NCI-H2081 (cell line): Measurements from ENCODE around the gene RSPH4A.
"Not testable (repeated sequence)": the region's sequence is repeated elsewhere in the genome, so short reads cannot be mapped to it uniquely, and the experiment has no call there.

Source experiments
- DNase-seq, 2 experiments: peaks; one replicate each; lab custom pipeline; 2025; lab: John Stamatoyannopoulos, UW

The RSPH4A gene

DNA sequence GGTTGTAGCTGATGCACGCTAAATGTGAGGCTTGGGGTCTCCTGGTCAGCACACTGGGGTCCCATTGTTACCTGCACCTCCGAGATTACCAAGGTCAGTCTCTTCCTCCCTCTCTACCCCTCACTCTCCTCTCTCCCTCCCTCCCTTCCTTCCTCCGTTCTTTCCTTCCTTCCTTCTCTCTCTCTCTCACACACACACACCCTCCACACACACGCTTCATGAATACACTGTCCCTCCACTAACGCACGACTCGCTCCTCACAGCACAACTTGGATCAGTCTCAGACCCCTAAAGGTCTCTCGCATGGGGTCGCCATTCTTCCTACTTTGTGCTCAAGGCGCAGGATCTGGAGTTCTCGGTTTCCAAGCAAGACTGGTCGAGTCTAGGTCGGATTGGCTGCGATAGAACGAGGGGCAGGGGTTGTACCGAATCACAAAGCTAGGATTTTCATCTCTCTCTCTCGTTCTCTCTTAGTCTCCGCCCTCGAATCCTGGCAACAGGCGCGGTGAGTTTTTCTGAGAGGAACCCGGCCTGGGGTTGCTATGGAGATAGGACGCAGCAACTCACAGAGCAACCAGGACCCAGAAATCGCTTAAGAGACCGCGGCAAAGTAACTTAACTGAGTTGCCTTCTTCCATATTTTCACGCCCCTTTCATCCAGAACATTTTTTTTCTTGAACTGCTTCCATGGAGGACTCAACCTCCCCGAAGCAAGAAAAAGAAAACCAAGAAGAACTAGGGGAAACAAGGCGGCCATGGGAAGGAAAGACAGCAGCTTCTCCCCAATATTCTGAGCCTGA lies at the start of gene RSPH4A:
Gene RSPH4A (plus strand): TSS at position 543 of the 800 bp plus-strand sequence. CDS start 145 bp downstream, at position 688.
- peak; percentile 87 to 92 for DNase-seq

DNA sequence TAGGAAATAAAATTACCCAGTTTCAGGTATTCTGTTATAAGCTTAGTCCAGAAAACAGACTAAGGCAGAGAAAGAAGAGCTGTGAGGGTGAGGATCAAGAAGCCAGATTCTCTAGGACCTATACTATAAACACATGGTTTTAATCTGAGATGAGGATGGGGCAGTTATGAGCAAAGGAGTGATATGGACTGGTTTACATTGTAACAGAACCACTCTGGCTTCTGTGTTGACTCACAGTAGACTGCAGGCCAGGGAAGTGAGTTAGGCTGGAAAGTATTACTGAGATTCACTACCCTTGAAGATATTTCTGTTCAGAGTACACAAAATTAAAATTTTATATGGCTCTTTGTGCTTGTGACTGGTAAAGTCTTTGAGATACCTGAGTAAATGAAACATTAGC lies 48.2 kb upstream of the RSPH4A start:
- no peak for DNase-seq

DNA sequence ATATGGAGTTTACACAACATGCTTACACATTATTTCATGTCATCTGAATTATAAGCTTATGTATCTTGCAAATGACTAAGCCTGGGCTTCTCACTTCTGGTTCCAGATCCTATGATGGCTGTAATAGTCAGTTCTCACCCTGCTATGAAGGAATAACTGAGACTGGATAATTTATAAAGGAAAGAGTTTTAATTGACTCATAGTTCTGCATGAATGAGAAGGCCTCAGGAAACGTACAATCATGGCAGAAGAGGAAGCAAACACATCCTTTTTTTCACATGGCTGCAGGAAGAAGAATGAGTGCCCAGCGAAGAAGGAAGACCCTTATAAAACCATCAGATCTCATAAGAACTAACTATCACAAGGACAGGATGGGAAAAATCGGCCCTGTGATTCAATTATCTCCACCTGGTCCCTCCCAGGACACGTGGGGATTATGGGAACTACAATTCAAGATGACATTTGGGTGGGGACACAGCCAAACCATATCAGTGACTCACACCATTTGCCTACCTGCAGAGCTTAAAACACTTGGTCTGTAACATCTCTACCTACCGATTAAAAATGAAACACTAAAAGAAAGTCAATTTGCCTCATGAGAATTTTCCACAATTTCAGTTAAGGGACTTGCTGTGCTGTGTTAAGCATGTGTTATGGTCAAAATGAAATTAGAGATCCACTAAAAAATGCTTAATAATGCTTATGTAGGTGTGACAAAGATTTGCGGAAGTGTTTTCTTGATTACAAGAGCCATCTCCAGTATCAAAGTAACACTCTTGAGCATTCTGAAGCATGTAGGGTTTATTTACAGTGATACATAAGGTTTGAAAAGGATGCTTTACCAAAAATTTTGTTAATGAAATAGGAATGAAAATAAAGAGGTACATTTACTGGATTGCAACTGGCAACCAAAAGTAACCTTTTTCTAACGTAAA lies 47.2 kb upstream of the RSPH4A start:
- DNase-seq: no peak

DNA sequence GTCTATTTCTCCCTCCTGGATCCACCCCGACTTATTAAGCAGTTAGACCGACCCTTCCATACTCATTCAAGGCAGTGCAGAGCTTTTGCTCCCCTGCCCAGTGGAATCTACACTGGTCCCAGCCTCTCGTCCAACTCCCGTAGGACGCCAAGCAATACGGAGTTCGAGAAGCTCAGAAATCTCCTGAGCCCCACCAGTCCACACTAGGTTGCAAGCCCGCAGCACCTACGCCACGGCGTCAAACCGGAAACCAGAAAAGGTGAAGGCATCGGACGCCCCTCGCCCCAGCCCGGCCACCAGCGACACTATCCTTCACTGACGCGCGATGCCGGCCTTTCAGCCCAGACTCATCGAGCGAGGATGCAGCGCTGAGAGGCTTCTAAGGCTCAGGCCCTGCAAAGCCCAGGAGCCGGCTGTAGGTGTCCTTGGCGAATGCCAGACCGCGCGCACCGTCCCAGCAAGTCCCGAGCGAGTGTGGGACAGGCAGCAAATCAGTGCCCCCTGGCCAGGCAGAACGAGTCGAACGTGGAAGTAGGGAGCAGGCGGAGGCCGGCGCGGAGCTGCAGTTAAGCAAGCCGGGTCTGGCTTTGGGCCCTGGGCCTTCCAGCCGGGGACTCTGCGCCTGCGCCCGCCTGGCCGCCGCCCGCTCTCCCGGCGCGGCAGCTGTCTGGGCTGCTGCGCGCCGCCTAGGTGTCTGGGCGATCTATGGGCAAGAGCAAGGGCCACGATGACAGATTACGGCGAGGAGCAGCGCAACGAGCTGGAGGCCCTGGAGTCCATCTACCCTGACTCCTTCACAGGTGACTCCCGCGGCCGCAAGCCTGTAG lies 45.2 kb upstream of the RSPH4A start, which contains the start of gene RWDD1:
Gene RWDD1 (plus strand): TSS at position 649 of the 827 bp plus-strand sequence. CDS start 79 bp downstream, at position 728.
- DNase-seq: peak; percentile 93 to 97

DNA sequence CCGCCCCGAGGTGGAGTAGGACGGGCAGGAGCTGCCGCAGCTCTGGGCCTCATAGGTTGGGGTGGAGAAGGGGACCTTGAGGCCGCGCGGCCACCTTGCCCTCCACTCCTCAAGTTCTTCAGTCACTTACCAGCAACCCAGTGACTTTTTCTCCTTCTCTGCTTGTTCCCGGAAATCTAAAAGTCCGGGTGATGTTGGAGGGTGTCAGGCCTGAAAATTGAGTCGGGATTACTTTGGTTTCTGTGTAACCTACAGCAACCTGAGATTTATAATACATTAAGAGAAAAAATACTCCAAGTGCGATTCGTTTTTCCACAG lies 44.6 kb upstream of the RSPH4A start:
- no peak for DNase-seq

GRCh38 chr6:116572162-116572561 lies 44.1 kb upstream of the RSPH4A start:
- DNase-seq: peak in 1 of 2 experiments; percentile 21

- DNase-seq: no peak
Observed at GRCh38 chr6:116575227-116575626, 41.1 kb upstream of the RSPH4A start.

GRCh38 chr6:116577486-116577885 lies 38.8 kb upstream of the RSPH4A start:
- DNase-seq: no peak

DNA sequence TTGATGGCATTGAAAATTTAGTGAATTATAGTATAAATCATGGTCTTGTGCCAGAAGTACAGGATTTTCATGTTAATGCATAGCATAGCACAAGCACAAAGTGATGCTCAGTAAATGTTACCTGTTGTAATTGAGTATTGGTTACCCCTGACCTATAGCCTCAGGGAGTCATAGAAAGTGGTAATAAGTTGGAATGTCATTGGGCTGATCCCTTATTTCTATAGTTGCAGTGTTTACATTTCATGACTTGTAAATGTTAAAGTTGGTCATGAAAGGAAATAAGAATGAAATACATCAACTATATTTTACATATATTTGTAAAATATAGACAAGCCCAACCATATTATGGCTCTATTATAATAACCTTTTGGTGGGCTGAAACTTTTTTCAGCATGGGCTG lies 37.9 kb upstream of the RSPH4A start:
- no peak for DNase-seq

DNA sequence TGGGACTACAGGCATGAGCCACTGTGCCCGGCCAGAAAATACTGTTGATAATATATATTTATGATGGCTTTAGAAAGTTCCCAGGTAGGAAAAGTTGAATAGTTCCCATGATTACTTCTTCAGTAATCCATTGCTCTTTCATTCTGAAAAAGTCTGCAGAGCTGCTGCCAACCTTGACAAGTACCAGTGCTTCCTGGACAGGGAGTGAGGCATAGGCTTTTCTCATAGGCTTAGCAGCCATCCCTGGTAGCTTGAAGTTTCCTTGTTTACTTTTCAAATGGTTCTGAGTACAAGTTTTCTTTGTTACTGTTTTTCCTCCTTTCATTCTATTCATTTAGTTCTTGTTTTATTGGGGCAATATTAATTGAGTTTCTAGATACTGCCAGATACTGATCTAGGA lies 37.1 kb upstream of the RSPH4A start:
- no peak for DNase-seq

DNA sequence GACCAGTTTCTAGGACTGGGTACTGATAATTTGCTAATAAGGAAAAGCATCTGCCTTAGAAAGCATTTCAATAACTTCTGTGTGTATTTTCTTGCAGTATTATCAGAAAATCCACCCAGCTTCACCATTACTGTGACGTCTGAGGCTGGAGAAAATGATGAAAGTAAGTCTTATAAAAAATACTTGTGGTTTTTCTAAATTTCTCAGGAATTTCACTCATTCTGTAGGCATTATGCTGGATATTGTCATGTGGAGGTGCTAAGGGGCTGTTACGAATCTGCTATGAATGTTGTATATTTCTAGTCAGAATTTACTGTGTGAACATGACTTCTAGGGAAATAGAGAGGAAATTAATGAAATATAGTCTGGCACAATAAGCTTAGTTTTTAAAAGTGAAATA lies 36.1 kb upstream of the RSPH4A start:
- DNase-seq: no peak

DNA sequence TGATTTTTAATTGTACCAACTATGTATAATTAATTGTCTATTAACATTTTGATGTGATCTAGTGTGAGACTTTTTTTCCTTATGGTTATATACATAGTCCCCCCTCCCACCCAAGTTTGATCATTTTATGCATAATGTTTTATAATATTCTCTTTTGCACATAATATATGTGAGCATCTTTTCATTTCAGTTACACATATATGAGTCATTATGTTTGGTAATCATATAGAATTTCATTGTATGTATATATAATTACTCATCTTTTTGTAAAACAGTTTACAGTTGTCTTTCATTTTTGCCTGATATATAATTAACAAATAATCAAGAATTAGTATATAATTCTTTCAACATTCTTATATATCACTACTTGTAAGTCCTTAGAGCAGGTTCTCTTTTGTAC lies 30.0 kb upstream of the RSPH4A start:
- no peak for DNase-seq

DNA sequence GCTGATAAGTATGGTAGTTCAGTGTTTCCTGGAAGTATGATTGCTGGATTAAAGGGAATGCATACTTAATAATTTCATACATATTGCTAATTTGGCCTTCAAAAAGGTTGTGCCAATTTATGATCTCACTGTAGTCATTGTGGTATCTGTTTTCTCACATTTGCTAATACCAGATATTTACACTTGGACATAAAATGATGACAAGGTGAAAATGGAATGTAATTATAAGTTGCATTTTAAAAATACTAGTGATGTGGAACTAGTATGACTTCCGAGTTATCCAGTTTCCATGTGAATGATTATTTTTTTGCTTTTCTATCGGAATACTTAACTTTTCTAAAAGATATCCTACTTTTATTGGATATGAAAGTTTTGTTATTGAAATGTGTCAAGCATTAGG lies 29.5 kb upstream of the RSPH4A start:
- no peak for DNase-seq

GRCh38 chr6:116595247-116595646 lies 21.0 kb upstream of the RSPH4A start:
- DNase-seq: no peak

DNA sequence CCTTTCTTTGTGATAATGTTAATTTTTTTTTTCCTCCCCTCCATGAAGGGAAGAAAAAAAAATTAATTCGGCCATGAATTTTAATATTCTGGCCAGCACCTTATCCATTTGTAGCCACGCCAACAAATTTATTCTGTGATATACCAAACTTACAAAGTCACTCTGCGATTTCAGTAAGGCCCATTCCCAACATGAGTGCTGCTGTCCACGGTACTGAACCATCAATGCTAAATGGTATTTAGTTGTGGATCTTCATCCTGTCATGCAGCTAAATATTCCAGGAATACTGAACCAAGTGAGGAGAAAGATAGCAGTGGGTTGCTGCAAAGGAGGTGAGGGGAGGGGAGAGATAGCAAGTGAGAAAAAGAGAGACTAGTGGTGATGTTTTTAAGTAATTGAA lies 19.5 kb upstream of the RSPH4A start:
- DNase-seq: no peak

GRCh38 chr6:116603916-116604315 lies 12.4 kb upstream of the RSPH4A start:
- not testable (repeated sequence) for DNase-seq

- DNase-seq: not testable (repeated sequence)
Observed at GRCh38 chr6:116604868-116605267, 11.4 kb upstream of the RSPH4A start.

- DNase-seq: no peak
Observed at GRCh38 chr6:116605935-116606334, 10.3 kb upstream of the RSPH4A start.

DNA sequence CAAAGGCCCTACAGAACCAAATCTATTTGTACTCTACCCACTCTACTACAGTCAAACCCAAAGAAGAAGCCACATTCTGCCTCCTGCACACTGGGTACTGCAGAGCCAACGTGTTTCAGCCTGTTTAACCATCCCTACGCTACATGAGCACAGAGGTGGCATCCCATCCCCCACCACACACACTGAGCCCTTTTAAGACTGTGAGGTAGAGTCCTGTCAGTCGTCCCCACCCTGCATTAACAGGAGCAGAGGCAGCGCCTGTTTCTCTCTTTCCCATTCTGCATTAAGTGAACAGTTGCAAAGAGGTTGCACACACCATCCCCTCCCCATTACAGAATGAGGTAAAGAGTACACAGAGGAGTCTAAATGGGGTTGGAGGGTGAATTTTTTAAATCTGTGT lies 5.2 kb upstream of the RSPH4A start:
- DNase-seq: no peak

DNA sequence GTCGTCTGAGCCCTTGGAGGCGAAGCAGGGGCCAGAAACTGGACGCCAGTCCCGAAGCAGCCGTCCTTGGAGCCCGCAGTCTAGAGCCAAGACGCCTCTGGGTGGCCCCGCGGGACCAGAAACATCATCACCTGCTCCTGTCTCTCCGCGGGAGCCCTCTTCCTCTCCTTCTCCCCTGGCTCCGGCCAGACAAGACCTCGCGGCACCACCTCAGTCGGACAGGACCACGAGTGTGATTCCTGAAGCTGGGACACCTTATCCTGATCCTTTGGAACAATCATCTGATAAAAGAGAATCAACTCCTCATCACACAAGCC lies 416 bp downstream of the RSPH4A start:
- DNase-seq: no peak

GRCh38 chr6:116624036-116624805 lies 7.9 kb downstream of the RSPH4A start:
- no peak for DNase-seq

DNA sequence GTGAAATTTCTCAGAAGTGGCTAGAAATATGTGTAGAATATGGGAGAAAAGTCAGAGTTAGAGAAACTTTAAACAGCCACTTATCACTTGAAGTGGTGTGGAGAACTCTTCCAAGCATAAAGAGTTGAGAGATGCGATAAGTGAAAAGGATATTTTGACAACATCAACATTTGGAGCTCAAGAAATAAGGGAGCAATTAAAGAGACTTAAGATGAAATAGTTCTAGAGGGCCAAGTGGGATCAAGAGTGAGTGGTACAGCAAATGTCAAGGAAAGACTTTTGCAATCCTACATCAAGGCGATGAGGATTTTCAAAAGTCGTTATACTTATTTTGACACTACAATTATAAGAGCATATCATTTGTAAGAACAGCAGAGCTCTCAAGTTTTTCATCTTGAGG lies 9.6 kb downstream of the RSPH4A start:
- no peak for DNase-seq
